GM19099 (cell line): Measurements from ENCODE around the gene YKT6.

ENCODE experiments used
- POLR2A ChIP-seq: IDR thresholded peaks from 3 replicates; pipeline ENCODE4 v1.6.1; 2011; ENCODE audit warnings: low read depth; ENCODE audit not compliant: insufficient read length; ENCODE audit errors: extremely low read depth

The YKT6 gene

DNA sequence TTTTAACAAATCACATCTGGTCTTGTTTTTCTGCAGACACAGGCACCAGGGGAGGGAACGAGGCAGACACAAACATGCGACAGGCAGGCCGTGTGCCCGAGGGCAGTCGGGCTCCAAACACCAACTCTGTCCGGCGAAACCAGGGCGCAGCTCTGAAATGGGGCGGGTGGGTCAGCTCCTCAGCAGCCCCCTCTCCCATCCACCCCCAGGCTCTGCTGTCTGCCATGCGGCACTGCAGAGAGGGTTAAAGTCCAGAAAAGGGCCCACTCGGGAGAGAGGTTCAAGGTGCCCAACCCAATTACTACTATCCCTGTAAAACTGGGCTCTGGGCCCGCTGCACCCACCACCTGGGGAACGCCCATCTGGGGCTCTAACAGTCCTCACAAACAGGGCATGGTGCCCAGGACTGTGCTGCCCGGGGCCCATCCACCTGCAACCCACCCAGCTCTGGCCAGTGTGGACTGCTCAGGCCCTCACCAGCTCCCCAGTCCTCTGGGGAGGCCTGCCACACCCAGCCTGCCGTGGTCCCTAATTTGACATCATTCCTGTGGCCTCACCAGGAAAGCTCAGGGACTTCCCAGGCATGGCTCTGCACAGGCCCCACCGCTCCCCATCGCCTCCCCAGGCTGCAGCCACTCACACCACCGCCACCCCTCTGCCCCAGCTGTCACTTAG lies 18.7 kb downstream of the YKT6 start:
- TF ChIP-seq POLR2A: no peak

DNA sequence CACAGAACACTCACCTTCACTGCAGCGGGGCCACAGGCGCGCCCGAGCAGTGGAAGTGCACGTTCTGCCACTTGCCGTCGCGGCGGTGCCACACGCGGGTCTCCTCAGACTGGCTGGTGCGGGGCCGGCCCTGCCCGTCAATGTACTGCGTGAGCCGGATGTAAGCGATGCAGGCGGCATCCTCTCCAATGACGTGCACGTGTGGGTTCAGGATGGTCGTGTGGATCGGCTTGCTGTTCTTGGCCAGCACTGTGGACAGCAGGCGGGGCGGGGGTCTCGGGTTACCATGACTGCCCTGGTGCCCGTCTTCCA lies 19.2 kb downstream of the YKT6 start:
- TF ChIP-seq POLR2A: no peak

DNA sequence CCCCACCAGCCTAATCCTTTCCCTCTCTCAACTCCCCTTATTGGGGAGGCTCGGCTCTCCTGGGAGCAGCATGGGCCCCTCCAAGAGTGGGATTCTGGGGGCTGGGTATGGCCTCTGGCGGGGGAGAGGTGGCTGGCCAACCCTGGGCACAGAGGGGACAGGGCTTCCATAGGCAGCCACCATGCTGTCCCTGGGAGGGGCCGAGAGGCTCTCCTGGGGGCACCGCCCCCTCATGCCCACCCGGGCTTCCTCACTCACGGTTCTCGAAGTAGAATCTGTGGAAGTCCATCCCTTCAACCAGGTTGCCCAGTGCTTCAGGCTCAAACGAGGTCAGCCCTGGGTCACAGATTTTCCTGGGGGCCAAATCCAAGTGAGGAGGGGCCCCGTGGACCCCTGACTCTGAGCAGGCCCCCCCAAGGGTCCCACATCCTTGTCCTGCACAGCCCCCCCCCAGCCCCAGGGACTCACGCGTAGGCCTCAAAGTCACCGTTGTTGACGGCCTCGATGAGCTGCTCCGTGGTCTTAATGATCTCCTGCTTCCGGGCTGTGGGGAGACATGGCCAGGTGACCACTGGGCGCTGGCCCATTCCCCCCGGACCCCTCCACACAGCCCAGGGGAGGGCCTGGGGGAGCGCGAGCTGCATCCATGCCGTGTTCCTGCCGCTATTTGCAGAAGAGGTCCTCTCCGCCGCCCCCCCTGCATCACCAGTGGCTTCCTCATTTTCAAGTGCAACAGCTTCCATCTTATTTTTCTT lies 19.8 kb downstream of the YKT6 start:
- no peak for TF ChIP-seq POLR2A

GRCh38 chr7:44221231-44221791 lies 20.5 kb downstream of the YKT6 start:
- TF ChIP-seq POLR2A: no peak

DNA sequence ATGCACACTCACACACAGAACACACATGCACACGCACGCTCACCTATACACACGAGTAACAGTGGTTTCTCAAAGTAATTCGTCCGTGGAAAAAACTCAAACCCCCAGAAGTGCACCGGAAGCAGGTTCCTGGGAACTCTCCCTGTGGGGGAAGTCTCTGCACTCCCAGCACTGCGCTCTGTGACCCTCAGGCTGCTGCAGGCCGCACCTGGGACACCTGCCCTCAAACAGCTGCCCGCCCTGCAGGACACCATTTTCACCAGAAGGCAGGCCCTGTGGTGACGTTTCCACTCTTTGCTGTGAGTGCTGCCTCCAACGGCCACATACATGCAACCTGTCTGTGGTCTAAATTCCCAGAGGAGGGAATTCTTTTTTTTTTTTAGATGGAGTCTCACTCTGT lies 21.3 kb downstream of the YKT6 start:
- TF ChIP-seq POLR2A: no peak

DNA sequence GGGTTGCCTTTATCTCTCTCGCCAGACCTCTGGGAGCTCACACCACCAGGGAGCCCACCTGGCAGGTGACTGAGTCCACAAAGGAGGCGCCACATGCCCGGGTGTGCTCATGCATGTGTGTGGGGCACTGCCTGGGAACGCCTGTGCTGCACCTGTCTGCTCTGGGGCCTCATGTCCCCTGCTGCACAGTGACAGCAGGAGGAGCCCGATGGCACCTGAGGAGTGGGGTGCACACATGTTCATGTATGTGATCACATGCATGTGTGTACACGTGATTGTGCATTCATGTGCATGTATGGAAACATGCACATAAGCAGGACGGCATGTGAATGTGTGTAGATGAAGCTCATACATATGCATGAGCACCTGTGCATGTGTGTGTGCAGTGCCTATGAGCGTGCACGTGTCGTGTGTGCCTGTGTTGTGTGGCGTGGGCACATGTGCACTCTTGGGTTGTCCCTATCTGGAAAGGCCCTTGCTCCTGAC lies 22.0 kb downstream of the YKT6 start:
- TF ChIP-seq POLR2A: no peak

DNA sequence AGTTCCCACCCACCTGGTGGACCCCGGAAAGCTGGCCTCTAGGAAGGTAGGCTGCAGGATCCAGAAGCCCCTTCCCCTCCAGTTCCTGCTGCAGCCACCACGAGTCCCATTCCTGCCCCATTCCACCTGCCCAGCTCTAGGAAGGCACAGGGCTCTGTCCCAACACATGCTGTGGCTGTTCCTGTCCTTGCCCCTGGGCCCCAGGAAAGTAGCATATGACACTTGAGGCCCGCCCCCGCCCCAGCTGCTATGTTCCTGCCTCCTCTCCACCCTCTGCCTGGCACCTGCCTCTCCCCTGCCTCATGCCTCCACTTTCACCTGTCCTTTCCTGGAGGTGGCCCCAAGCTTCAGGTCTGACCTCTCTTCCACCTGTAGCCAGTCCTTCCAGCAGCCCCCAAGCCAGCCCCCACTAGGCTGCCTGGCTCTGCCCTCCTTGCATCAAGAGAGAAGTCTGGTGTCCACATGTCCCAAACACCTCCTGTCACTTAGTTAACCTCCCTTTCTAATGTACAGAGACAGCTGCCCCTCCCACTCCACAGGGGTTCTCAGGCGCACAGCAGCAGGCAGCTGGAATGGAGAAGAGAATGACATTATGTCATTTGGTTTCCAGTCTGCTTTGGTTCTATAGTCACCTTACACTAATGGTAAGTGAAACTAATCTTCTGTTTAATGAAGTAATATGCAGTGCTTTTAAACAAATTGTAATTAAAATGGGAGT lies 22.7 kb downstream of the YKT6 start:
- TF ChIP-seq POLR2A: no peak

DNA sequence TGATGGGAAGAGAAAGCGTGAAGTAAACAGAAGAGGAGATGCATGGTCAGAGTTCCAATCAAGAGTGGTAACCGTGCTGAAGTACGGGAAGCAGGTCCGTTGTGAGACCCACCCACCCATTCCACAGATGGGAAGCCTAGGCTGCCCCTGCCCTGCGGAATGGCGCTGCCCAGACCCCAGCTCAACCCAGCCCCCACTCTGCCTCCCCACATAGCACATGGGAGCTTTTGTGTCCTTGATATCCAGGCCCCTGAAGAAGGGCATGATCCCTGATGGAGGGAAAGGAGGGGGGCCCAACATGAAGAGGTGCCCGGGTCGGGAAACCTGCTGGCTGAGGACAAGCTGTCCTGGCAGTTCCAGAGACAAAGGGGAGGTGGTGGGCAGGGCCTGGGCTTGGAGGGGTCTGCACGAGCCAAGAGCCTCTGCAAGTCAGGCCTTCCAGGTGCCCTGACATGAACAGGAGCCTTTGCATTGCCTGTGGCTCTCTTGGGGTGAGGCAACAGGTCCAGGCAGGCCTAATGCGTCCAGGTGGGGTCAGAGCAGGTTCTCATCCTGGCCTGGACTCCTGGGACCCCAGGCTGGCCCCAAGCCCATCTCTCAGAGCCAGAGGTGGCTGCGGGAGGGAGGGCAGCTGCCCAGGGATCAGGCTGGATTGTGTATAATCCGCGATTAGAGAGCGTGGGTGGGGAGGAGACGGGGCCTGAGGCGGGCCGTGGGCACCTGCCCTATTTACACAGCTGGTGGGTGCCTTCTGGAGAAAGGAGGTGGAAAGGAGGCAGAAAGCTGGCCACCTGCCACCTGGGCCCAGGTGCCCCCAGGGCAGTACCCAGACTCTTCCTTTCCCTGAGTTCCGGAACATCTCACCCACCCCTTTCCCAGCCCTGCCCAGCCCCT lies 23.5 kb downstream of the YKT6 start:
- TF ChIP-seq POLR2A: no peak

GRCh38 chr7:44224974-44225565 lies 24.3 kb downstream of the YKT6 start:
- TF ChIP-seq POLR2A: no peak

DNA sequence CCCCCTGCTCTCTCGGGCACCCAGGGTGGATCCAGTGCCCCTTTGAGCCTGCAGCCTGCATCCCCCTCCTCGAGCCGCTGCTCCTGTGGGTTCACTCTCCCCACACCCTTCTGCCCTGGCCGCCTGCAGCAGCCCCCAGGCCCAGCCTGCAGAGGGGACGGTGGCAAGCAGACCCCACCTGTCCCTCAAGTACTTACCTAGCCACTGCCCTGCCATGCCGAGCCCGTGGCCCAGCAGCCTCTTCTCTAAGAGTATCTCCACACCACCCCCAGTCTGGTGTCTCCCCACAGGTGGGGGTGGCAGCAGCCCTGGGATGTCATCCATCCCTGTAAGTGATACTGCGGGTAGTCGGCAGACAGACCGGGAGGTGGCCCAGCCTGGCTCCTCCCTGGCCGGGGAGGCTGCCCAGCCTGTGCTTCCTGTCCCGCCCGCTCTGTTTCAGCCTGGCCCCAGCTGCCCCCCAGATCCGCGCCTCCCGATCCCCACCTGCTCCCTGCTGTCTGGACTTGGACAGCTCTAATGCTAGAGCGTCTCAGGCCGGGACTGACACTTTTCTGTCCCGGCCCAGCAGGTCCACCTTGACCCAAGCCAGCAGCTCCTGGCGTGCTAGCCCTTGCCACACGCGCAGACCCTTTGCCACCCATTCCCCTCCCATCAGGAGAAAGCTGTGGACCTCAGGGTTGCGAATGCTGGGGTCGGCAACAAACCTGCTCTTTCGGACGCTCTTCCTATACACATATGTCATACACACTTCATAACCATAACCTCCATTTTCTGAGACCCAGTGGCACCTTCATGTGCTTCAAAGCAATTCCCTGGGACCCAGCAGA lies 25.0 kb downstream of the YKT6 start:
- TF ChIP-seq POLR2A: no peak

- no peak for TF ChIP-seq POLR2A
Observed at GRCh38 chr7:44226396-44226753, 25.6 kb downstream of the YKT6 start.

GRCh38 chr7:44227911-44228310 lies 27.1 kb downstream of the YKT6 start:
- no peak for TF ChIP-seq POLR2A

- TF ChIP-seq POLR2A: no peak
Observed at GRCh38 chr7:44228571-44229350, 28.0 kb downstream of the YKT6 start.

DNA sequence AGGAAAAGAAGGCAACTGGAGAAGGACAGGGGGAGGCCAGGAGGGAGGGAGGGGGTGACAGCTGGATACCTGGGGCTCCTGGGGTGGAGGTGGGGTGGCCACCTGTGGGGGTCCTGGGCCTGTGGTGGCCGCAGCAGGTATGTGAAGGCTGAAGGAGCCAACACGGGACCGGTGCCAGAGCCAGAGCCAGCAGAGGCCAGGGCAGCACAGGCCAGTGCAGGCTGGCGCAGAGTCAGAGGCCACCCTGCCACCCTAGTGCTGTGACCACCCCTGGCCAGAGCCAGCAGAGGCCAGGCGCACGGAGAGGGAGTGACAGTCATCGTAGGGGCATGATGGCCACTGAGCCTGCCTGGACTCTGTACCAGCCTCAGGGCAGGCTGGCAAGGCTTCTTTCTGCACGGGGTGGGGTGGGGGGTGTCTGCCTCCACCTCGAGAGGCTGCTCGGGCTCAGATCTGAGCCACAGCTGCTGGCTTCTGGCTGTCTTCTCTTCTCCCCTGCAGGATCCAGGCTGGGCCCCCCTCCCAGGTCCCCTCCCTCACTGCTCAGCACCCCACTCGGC lies 28.8 kb downstream of the YKT6 start:
- no peak for TF ChIP-seq POLR2A
